HG03521 (cell line): Measurements from ENCODE around the gene PRELID1.
"Not testable (repeated sequence)": the region's sequence is repeated elsewhere in the genome, so short reads cannot be mapped to it uniquely, and the experiment has no call there.

Source experiments
- ATAC-seq: cut with Tn5 transposase; IDR thresholded peaks from one replicate; pipeline ENCODE4 v1.9.1; 2021; ENCODE audit warnings: mild to moderate bottlenecking, moderate library complexity; ENCODE audit not compliant: unreplicated experiment

PRELID1 gene

DNA sequence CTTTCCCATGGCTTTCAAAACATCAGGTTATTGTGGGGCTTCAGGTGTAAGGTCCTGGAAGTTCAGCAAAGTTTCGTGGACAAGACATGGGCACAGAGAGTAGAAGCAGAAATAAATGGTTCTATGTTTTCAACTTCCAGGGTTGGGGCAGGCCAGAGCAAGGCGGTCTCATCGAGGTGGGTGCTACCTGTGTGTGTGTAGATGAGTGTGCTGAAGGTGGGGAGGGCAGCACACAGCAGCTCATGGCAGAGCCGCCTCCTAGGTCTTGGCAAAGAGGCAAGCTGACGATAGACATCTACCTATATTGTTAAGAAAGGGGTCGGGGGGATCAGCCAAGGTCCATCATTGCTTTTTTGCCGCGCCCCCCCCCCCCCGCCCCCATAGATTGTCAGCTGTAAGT lies 3.9 kb upstream of the PRELID1 start:
- ATAC-seq, result no peak

GRCh38 chr5:177300236-177300880 lies 3.2 kb upstream of the PRELID1 start:
- no peak for ATAC-seq

- no peak for ATAC-seq
These were observed 2.6 kb upstream of the PRELID1 start for GRCh38 chr5:177300951-177301350.

DNA sequence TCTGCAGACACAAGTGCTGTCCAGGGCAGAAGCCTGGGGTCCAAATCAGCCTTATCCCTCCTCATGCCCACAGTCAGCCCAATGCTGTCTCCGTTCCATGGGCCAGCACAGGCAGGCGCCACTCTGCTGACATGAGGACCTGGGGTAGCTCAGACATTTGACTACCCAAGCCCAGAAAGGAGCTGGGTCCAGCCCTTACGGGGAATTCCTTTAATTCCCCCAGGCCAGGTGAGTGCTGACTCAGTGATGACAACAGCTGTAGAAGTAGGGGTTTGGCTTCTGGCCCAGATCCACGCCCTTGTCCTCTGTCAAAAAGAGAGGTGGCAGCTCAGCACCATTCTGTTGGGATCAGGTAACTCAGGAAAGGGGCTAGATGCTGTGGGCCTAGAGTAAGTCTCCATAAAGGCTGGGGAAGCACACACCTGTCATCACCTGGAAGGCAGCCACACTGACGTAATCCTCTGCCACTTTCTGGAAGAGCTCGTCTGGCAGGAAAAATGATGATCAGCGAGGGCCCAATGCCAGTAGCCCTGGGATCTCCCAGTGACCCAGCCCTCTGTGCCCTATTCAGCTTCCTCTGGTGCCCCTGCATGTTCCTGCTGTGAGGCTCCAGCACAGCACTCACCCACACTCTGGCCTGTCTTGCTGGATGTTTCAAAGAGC lies 2.0 kb upstream of the PRELID1 start:
- no peak for ATAC-seq

DNA sequence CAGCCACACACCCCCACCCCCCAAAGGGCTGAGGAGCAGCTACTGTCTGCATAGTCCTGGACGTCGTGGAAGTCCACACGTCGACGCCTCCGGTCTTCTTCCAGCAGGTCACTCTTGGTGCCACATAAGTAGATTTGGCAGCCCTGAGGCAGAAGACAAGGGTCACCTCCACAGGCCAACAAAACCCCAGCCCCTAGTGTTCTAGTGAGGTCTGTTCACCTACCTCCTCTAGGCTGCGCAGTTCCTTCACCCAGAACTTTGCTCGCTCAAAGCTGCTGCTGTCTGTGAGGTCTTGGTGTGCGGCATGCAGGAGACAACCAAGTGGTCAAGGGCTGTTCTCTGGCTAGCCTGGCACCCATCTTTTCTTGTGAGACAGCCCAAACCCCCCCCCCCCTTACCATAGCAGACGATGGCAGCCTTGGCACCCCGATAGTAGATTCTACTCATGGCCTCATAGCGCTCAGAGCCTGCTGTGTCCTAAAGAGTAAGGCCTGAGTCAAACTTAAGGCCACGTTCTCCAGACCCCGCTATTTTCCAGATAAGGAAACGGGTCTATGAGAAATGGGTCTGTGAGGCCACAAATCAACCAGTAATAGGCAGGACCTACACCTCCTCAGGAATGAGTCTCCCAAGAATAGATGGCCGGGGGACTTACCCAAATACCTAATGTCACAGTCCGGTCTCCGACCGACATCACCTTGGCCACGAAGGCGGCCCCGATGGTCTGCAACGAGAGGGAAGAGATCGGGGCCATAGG lies 1.1 kb upstream of the PRELID1 start:
- no peak for ATAC-seq

GRCh38 chr5:177303925-177304391 lies 359 bp downstream of the PRELID1 start:
- no peak for ATAC-seq

GRCh38 chr5:177304392-177305119 lies 957 bp downstream of the PRELID1 start:
- ATAC-seq, result no peak

DNA sequence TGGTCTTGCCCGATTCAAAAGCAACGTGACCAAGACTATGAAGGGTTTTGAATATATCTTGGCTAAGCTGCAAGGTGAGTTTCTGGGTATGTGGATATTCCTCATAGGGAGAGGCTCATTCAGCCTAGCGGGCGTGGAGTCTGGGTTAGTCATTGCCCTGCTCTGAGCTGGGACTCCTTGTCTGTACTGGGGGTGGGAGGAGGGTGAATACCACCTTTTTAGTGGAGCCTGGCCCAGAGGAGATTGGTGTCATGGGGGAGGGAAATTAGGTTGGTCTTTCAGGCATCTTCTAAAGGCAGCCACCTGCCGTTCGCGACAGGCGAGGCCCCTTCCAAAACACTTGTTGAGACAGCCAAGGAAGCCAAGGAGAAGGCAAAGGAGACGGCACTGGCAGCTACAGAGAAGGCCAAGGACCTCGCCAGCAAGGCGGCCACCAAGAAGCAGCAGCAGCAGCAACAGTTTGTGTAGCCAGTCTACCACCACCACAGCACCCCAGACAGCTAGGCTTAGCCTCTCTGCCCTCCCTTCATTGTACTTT lies 2.6 kb downstream of the PRELID1 start:
- not testable (repeated sequence) for ATAC-seq

GRCh38 chr5:177306674-177307543 lies 3.3 kb downstream of the PRELID1 start:
- ATAC-seq, result no peak

DNA sequence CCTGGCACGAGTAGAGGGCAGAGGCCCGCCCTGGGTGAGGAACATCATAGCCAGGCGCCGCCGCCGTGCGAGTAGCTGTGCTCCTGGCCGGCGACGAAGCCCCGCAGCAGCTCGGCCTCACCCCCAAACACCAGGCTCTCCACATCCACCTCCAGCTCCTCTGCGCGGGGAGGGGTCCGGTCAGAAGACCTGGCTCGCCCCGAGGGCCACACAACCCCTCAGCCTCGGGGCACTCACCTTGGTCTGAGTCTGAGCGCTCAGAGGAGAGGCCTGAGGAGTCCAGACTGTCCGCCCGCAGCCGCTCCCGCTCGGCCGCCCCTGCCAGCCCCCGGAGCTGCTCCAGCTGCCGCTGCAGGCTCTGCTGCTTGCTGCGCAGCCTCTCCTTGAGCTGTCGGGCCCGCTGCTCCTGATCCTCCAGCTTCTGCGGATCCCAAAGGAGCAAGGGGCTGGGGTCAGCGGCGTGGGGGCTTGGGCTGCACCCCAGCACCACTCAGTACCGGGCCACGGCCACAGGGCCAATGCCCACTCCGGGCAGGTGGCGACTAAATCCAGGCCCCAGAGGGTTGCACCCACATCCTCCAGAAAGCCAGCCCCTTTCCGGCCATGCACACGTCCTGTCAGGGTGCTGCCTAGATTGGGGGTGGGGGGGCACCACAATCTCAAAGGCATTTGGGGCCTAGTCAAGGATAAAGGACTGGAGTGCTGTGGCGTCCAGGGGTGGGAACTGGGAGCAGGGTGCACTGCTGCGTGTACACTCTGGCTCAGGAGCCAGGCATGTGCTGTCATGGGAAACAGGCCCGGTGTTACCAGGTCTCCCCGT lies 4.2 kb downstream of the PRELID1 start:
- ATAC-seq, result no peak

- ATAC-seq, result no peak
These were observed 5.1 kb downstream of the PRELID1 start for GRCh38 chr5:177308740-177309139.

DNA sequence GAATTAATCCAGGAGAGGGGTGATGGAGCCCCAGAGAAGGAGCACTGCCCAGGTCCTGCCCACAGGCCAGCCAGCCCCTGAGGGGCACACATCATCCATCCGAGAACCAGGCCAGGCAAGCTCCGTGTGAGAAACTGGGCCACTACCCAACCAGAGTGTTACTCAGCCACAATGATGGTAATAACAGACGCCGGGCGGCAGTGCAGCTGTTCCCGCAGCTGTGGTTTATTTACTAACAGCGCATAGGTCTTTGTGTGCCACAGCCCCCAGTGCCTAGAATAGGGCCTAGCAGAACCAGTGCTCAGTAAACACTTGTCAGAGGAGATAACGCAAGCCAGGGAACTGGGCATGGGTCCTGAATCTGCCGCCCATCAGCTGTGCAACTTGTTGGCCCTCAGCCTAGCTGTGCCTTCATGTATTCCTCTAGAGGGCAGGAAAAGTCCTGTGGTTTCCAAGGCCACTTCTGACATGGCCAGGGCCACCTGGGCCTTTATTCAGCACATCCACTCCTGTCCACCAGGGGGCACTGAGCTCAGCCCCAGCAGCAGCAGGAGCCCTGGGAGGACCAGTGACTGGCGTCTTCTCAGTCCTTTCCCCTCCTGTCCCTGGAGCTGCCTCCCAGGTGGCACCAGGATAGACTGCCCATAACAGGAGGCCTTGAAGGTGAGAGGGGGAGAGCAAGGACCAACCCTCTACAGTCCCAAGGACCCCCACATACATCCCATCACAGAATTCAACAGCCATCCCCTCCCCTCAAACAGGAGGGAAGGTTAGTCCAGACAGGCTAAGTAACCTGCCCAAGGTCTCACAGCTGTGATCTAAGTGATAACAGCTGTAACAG lies 6.0 kb downstream of the PRELID1 start:
- ATAC-seq, result no peak

DNA sequence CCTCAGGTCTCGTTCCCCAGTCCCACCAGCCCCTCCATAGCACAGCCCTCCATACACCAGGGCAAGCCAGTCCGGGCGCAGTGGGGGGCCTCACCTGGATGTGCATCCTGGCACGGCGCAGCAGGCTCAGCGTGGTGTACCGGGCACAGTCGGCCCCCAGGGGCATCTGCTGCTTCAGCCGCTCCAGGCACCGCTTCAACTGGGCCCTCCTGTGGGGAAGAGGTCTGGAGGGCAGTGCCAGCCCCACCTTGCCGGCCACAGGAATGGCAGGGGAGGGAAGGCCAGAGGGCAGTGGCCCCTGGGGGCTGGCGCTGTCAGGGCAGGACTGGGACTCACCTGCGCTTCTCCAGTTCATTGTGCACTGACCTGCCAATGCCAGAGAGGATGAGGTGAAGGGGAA lies 6.7 kb downstream of the PRELID1 start:
- no peak for ATAC-seq

GRCh38 chr5:177310757-177311391 lies 7.3 kb downstream of the PRELID1 start:
- no peak for ATAC-seq

GRCh38 chr5:177311392-177311722 lies 7.8 kb downstream of the PRELID1 start:
- ATAC-seq, result no peak

DNA sequence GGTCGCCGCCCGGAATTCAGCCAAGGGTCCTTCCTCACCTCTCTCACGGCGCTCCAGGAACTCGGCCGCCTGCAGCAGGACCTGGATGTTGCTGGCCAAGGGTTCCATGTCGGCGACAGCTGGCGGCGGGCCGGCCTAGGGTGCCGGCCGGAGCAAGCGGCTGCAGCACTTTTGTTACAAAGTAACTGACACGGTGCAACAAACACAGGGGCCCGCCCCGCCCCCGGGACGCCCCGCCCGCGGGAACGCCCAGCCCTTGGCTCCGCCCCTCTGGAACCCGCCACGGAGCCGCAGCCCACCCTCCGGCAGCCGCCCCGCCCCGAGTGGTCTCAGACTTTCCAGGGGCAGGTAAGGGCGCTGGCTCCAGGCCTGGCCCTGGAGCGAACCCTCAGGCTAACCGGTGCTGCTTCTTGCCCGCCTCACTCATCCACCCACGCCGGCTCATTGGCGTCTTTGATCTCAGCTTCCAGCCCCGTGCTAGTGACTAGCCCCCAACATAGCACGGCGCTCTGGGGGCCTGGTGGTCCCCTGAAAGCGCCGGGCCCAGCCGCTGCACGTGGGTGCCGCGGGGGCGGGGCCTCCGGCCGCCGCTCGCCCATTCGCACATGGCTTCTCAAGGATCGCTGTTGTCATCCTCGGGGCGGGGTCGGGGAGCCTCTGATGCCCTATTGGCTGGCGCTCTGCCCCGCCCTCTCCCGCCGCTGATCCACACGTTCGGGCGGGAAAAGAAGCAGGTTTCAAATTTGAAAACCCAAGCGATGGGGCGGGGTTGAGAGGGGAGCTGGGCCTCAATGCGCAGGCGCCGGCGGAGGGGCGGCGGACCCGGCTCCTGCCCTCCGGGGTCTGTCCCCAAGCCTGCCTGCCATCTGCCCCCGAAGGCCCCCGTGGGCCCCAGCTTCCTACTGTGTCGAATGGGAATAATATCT lies 8.4 kb downstream of the PRELID1 start, which contains the start of gene MXD3:
TSS of gene MXD3 (minus strand) at position 176 of the 926 bp plus-strand sequence. CDS start at position 108, 68 bp downstream.
- peak; percentile 78 for ATAC-seq
